SU-DHL-6 (cell line): ENCODE measurements around the gene NAV1.
"Not testable (repeated sequence)": the region's sequence is repeated elsewhere in the genome, so short reads cannot be mapped to it uniquely, and the experiment has no call there.

ENCODE experiments used
- H2AFZ ChIP-seq: fragments of 200-600 bp; sonication (generic); 2 replicates; pipeline ENCODE4 v1.6.1; 2014; ENCODE audit warnings: low read depth, mild to moderate bottlenecking, moderate library complexity, mixed read lengths, antibody characterized with exemption, low read length; ENCODE audit not compliant: severe bottlenecking
- H3F3A ChIP-seq: fragments of 200-600 bp; shearing (Covaris generic); 2 replicates; pipeline ENCODE4 v1.6.0; 2016; ENCODE audit warnings: antibody characterized with exemption, mild to moderate bottlenecking; ENCODE audit not compliant: insufficient read depth
- H3K27ac ChIP-seq: fragments of 200-600 bp; sonication (generic); 2 replicates; pipeline ENCODE4 v1.5.1; 2016; ENCODE audit warnings: low read depth, mild to moderate bottlenecking, low read length, moderate library complexity, mixed read lengths
- H3K27me3 ChIP-seq: fragments of 200-600 bp; sonication (generic), shearing (Covaris generic); 2 replicates; pipeline ENCODE4 v1.6.0; 2014; ENCODE audit warnings: mild to moderate bottlenecking, low read length
- H3K36me3 ChIP-seq: fragments of 200-600 bp; sonication (generic); 2 replicates; pipeline ENCODE4 v1.6.1; 2014; ENCODE audit warnings: mild to moderate bottlenecking, low read length, mixed read lengths
- H3K4me2 ChIP-seq: fragments of 300-600, 200-600 bp; shearing (Covaris generic), sonication (generic); 2 replicates; pipeline ENCODE4 v1.6.0; 2014; ENCODE audit warnings: low read length, low read depth, mild to moderate bottlenecking; ENCODE audit not compliant: poor library complexity, severe bottlenecking
- H3K4me3 ChIP-seq: fragments of 200-600 bp; sonication (generic); 2 replicates; pipeline ENCODE4 v1.5.1; 2014; ENCODE audit warnings: antibody characterized with exemption, low read length, mild to moderate bottlenecking, mixed read lengths; ENCODE audit not compliant: insufficient read depth, poor library complexity, severe bottlenecking
- H3K79me2 ChIP-seq: fragments of 200-600 bp; sonication (generic); 2 replicates; pipeline ENCODE4 v1.6.1; 2014; ENCODE audit warnings: mild to moderate bottlenecking, low read length, moderate library complexity; ENCODE audit not compliant: insufficient read depth
- H3K9ac ChIP-seq: fragments of 200-600 bp; sonication (generic); 2 replicates; pipeline ENCODE4 v1.7.0; 2014; ENCODE audit warnings: mild to moderate bottlenecking, low read length
- H3K9me2 ChIP-seq: fragments of 200-600 bp; sonication (generic); replicated peaks from 2 replicates; pipeline ENCODE4 v1.6.1; 2014; ENCODE audit warnings: low read length; ENCODE audit not compliant: insufficient read depth
- H3K9me3 ChIP-seq: fragments of 200-600 bp; sonication (generic); 2 replicates; pipeline ENCODE4 v1.6.1; 2014; ENCODE audit warnings: low read length, mixed read lengths; ENCODE audit not compliant: insufficient read depth
- H4K20me1 ChIP-seq: fragments of 200-600 bp; sonication (generic); 2 replicates; pipeline ENCODE4 v1.6.1; 2014; ENCODE audit warnings: low read depth, mild to moderate bottlenecking, antibody characterized with exemption, low read length, moderate library complexity, mixed read lengths
- CTCF ChIP-seq: fragments of 200-600 bp; sonication (generic); IDR thresholded peaks from one replicate; pipeline ENCODE4 v1.5.1; 2017; ENCODE audit warnings: antibody characterized with exemption, mild to moderate bottlenecking, low read length, moderate library complexity; ENCODE audit not compliant: insufficient read depth, poor library complexity, severe bottlenecking
- EZH2phosphoT487 ChIP-seq: fragments of 200-600 bp; sonication (generic), shearing (Covaris generic); conservative IDR thresholded peaks from 2 replicates; pipeline ENCODE4 v1.6.1; 2018; ENCODE audit warnings: mild to moderate bottlenecking, antibody characterized with exemption, low read length, moderate library complexity, mixed read lengths

The NAV1 gene

GRCh38 chr1:201517631-201518030 is 21.3 kb upstream of the NAV1 start:
- Histone ChIP-seq H3K4me2 (no peak overlapping the region), H3K9me3 (no peaks in the 10 kb centered on the region), H3F3A (no peaks in the 10 kb centered on the region), H3K36me3 (no peaks in the 10 kb centered on the region), H4K20me1 (no peaks in the 10 kb centered on the region), H3K79me2 (no peaks in the 10 kb centered on the region), H3K4me3 (no peak overlapping the region), H3K9ac (no peak overlapping the region), H3K9me2 (no peaks in the 10 kb centered on the region), H3K27ac (no peak overlapping the region), H3K27me3 (no peaks in the 10 kb centered on the region), H2AFZ (no peak overlapping the region)
- TF ChIP-seq EZH2phosphoT487 (no peak), CTCF (no peak)

GRCh38 chr1:201518071-201518470 is 20.9 kb upstream of the NAV1 start:
- no peaks in the 10 kb centered on the region for H3K36me3 ChIP-seq
- H3K4me3 ChIP-seq = no peak overlapping the region
- H3K4me2 ChIP-seq = no peak overlapping the region
- TF ChIP-seq CTCF (no peak), EZH2phosphoT487 (no peak)
- H3F3A ChIP-seq = no peaks in the 10 kb centered on the region
- H3K27ac ChIP-seq = no peak overlapping the region
- no peaks in the 10 kb centered on the region for H3K79me2 ChIP-seq
- no peak overlapping the region for H3K9ac ChIP-seq
- no peaks in the 10 kb centered on the region for H3K9me2 ChIP-seq
- H3K9me3 ChIP-seq = no peaks in the 10 kb centered on the region
- no peaks in the 10 kb centered on the region for H3K27me3 ChIP-seq
- H2AFZ ChIP-seq = no peak overlapping the region
- no peaks in the 10 kb centered on the region for H4K20me1 ChIP-seq

GRCh38 chr1:201520046-201520575 is 18.8 kb upstream of the NAV1 start:
- not testable (repeated sequence) for H3K36me3 ChIP-seq, H3K79me2 ChIP-seq, H3K9ac ChIP-seq, H3K4me3 ChIP-seq, H3K4me2 ChIP-seq, H2AFZ ChIP-seq, H3F3A ChIP-seq, H3K9me3 ChIP-seq, H4K20me1 ChIP-seq, H3K9me2 ChIP-seq, H3K27me3 ChIP-seq, H3K27ac ChIP-seq

- Histone ChIP-seq H3K4me3 (no peak overlapping the region), H2AFZ (no peak overlapping the region), H3K4me2 (no peak overlapping the region), H3K9me3 (no peaks in the 10 kb centered on the region), H3K36me3 (no peaks in the 10 kb centered on the region), H3K27me3 (no peaks in the 10 kb centered on the region), H4K20me1 (no peaks in the 10 kb centered on the region), H3K9me2 (no peaks in the 10 kb centered on the region), H3F3A (no peaks in the 10 kb centered on the region), H3K79me2 (no peaks in the 10 kb centered on the region), H3K27ac (no peak overlapping the region), H3K9ac (no peak overlapping the region)
- TF ChIP-seq CTCF (no peak), EZH2phosphoT487 (no peak)
These were observed 13.6 kb upstream of the NAV1 start for GRCh38 chr1:201525193-201525778.
